CD4-positive, alpha-beta memory T cell (primary cell): ENCODE data around the gene CCSER1. TPM values are rescaled to one million over a fixed set of nuclear protein-coding genes. Genes with fewer than 3 reads are reported as not detected.
A peak's percentile ranks its signal among the peaks of the same experiment; 100 is the strongest.

Source experiments
- CTCF ChIA-PET: fragments of 350-600 bp; sonication (Branson Sonifier 250); formaldehyde crosslinking; loops from one replicate; lab custom pipeline; 2021; ENCODE audit warnings: inconsistent platforms; ENCODE audit not compliant: partially characterized antibody; lab: Charles Lee
- POLR2A ChIA-PET: fragments of 350-600 bp; sonication (Branson Sonifier 250); formaldehyde crosslinking; loops from one replicate; lab custom pipeline; 2021; ENCODE audit not compliant: partially characterized antibody; lab: Charles Lee
- DNase-seq, 5 donors: peaks; one replicate each; pipeline versions ENCODE4 v3.0.0 to v3.0.0-alpha.2; 2020 to 2022; ENCODE audit warnings: mixed read lengths in 1 of 5
- H3K27ac ChIP-seq: one replicate; pipeline ENCODE4 v1.7.0; 2013; ENCODE audit warnings: low read depth, low read length
- H3K27me3 ChIP-seq: 2 replicates; pipeline ENCODE4 v1.7.0; 2013; ENCODE audit warnings: mild to moderate bottlenecking, low read length, moderate library complexity; ENCODE audit not compliant: insufficient read depth
- H3K36me3 ChIP-seq: 2 replicates; pipeline ENCODE4 v1.7.0; 2013; ENCODE audit warnings: mild to moderate bottlenecking, low read length, moderate library complexity; ENCODE audit not compliant: insufficient read depth
- H3K4me1 ChIP-seq: 2 replicates; pipeline ENCODE4 v1.7.0; 2013; ENCODE audit warnings: mild to moderate bottlenecking, low read length, moderate library complexity; ENCODE audit not compliant: insufficient read depth
- H3K4me3 ChIP-seq, 2 donors: one replicate each; pipeline ENCODE4 v1.7.0; 2013; ENCODE audit warnings: low read length in 2 of 2, mild to moderate bottlenecking in 1 of 2
- H3K9me3 ChIP-seq, 2 donors: one replicate each; pipeline ENCODE4 v1.7.0; 2013; ENCODE audit warnings: low read length in 2 of 2, control low read depth in 1 of 2; ENCODE audit not compliant: control insufficient read depth in 1 of 2
- H3K27ac Mint-ChIP-seq, 7 donors: one replicate each; pipeline ENCODE4 v1.8.0; 2020 to 2021; ENCODE audit warnings: mixed read lengths in 7 of 7, mild to moderate bottlenecking in 6 of 7, inconsistent platforms in 3 of 7, moderate library complexity in 3 of 7
- H3K27me3 Mint-ChIP-seq, 2 donors: one replicate each; pipeline ENCODE4 v1.8.0; 2020 to 2021; ENCODE audit warnings: mixed read lengths in 2 of 2
- H3K36me3 Mint-ChIP-seq, 2 donors: one replicate each; pipeline ENCODE4 v1.8.0; 2020 to 2021; ENCODE audit warnings: mixed read lengths in 2 of 2, inconsistent platforms in 1 of 2, mild to moderate bottlenecking in 1 of 2
- H3K4me1 Mint-ChIP-seq, 4 donors: one replicate each; pipeline ENCODE4 v1.8.0; 2020 to 2021; ENCODE audit warnings: mixed read lengths in 4 of 4, mild to moderate bottlenecking in 1 of 4
- H3K4me3 Mint-ChIP-seq, 8 donors: one replicate each; pipeline ENCODE4 v1.8.0; 2020 to 2021; ENCODE audit warnings: mixed read lengths in 8 of 8, mild to moderate bottlenecking in 7 of 8, moderate library complexity in 6 of 8, inconsistent platforms in 3 of 8
- H3K9me3 Mint-ChIP-seq, 8 donors: one replicate each; pipeline ENCODE4 v1.8.0; 2020 to 2021; ENCODE audit warnings: mixed read lengths in 8 of 8, mild to moderate bottlenecking in 5 of 8, inconsistent platforms in 3 of 8, moderate library complexity in 1 of 8
- intact Hi-C: fragments of 100-400 bp; cut with micrococcal nuclease; formaldehyde crosslinking; loops from one replicate; pipeline ENCODE4 v1.15.1; 2023
- polyA plus RNA-seq, 2 donors: library from polyadenylated mRNA; unstranded; fragments of 300-500 nt; fragmentation: Illumina TruSeq; gene quantifications; one replicate each; pipeline ENCODE4 v1.2.3, GENCODE V29; 2021
- total RNA-seq, 2 experiments: library from RNA; stranded (reverse); gene quantifications; one replicate each; pipeline ENCODE4 v1.2.3, GENCODE V29; 2021

CCSER1 gene
- total and polyA plus RNA-seq, 4 experiments from 2014 or later: 0.47 to 2.0 (median 1.7) TPM; not detected in 1

- CTCF ChIA-PET: no interaction called here
- POLR2A ChIA-PET: no interaction called here
- no peak for DNase-seq
- Mint-ChIP-seq H3K4me1 (no peaks in the 10 kb centered on the region), H3K36me3 (no peaks in the 10 kb centered on the region), H3K27me3 (no peaks in the 10 kb centered on the region), H3K4me3 (no peak overlapping the region), H3K27ac (no peak overlapping the region), H3K9me3 (peaks cover 2 to 14% (median 5%) of the 10 kb centered on the region in 8 donors)
- H3K36me3 ChIP-seq: no peaks in the 10 kb centered on the region
- intact Hi-C loops: no loop called here
- H3K27ac ChIP-seq: no peak overlapping the region
- no peaks in the 10 kb centered on the region for H3K9me3 ChIP-seq
- no peaks in the 10 kb centered on the region for H3K4me1 ChIP-seq
- H3K4me3 ChIP-seq: no peak overlapping the region
- H3K27me3 ChIP-seq: no peaks in the 10 kb centered on the region
Observed at GRCh38 chr4:91472046-91472445, 1344.9 kb downstream of the CCSER1 start.

GRCh38 chr4:91485415-91485814 is 1358.2 kb downstream of the CCSER1 start:
- Histone ChIP-seq H3K4me1 (no peaks in the 10 kb centered on the region), H3K27ac (no peak overlapping the region), H3K9me3 (no peaks in the 10 kb centered on the region), H3K4me3 (no peak overlapping the region), H3K36me3 (no peaks in the 10 kb centered on the region), H3K27me3 (no peaks in the 10 kb centered on the region)
- no peak overlapping the region for H3K4me3 Mint-ChIP-seq
- no peaks in the 10 kb centered on the region for H3K4me1 Mint-ChIP-seq
- H3K27ac Mint-ChIP-seq: no peak overlapping the region
- no peaks in the 10 kb centered on the region for H3K27me3 Mint-ChIP-seq
- peaks cover under 1 to 17% (median 7%) of the 10 kb centered on the region in 8 donors for H3K9me3 Mint-ChIP-seq
- H3K36me3 Mint-ChIP-seq: no peaks in the 10 kb centered on the region
- intact Hi-C loops: no loop called here
- DNase-seq: no peak
- ChIA-PET POLR2A (no interaction called here), CTCF (no interaction called here)

- Histone ChIP-seq H3K36me3 (no peaks in the 10 kb centered on the region), H3K4me1 (no peaks in the 10 kb centered on the region), H3K27ac (no peak overlapping the region), H3K4me3 (no peak overlapping the region), H3K9me3 (no peaks in the 10 kb centered on the region), H3K27me3 (no peaks in the 10 kb centered on the region)
- no peak for DNase-seq
- intact Hi-C loops: no loop called here
- no peaks in the 10 kb centered on the region for H3K27me3 Mint-ChIP-seq
- H3K9me3 Mint-ChIP-seq: peaks cover 2 to 14% (median 5%) of the 10 kb centered on the region in 8 donors
- no peak overlapping the region for H3K27ac Mint-ChIP-seq
- H3K36me3 Mint-ChIP-seq: no peaks in the 10 kb centered on the region
- POLR2A ChIA-PET: no interaction called here
- CTCF ChIA-PET: no interaction called here
- no peaks in the 10 kb centered on the region for H3K4me1 Mint-ChIP-seq
- no peak overlapping the region for H3K4me3 Mint-ChIP-seq
Observed at GRCh38 chr4:91488946-91489345, 1361.8 kb downstream of the CCSER1 start.

- Histone ChIP-seq H3K4me1 (no peaks in the 10 kb centered on the region), H3K36me3 (no peaks in the 10 kb centered on the region), H3K9me3 (no peaks in the 10 kb centered on the region), H3K27me3 (no peaks in the 10 kb centered on the region), H3K4me3 (no peak overlapping the region), H3K27ac (no peak overlapping the region)
- H3K27me3 Mint-ChIP-seq: no peaks in the 10 kb centered on the region
- intact Hi-C loops: no loop called here
- no peak overlapping the region for H3K27ac Mint-ChIP-seq
- peaks cover 0 to 4% (median 0%) of the 10 kb centered on the region in 8 donors for H3K9me3 Mint-ChIP-seq
- POLR2A ChIA-PET: no interaction called here
- CTCF ChIA-PET: no interaction called here
- H3K4me1 Mint-ChIP-seq: no peaks in the 10 kb centered on the region
- no peaks in the 10 kb centered on the region for H3K36me3 Mint-ChIP-seq
- H3K4me3 Mint-ChIP-seq: no peak overlapping the region
- no peak for DNase-seq
Observed at GRCh38 chr4:91497892-91498291, 1370.7 kb downstream of the CCSER1 start.

- ChIA-PET CTCF (no interaction called here), POLR2A (no interaction called here)
- H3K27me3 Mint-ChIP-seq: no peaks in the 10 kb centered on the region
- Histone ChIP-seq H3K9me3 (no peaks in the 10 kb centered on the region), H3K4me1 (no peaks in the 10 kb centered on the region), H3K27me3 (no peaks in the 10 kb centered on the region), H3K36me3 (no peaks in the 10 kb centered on the region), H3K27ac (no peak overlapping the region), H3K4me3 (no peak overlapping the region)
- H3K4me3 Mint-ChIP-seq: no peak overlapping the region
- H3K36me3 Mint-ChIP-seq: no peaks in the 10 kb centered on the region
- peaks cover 0 to 5% (median 3%) of the 10 kb centered on the region in 8 donors for H3K9me3 Mint-ChIP-seq
- no peak overlapping the region for H3K27ac Mint-ChIP-seq
- H3K4me1 Mint-ChIP-seq: peaks cover 0 to 2% (median 0%) of the 10 kb centered on the region in 4 donors
- DNase-seq: no peak
- intact Hi-C loops: loop anchor here (10.0 kb wide), 1 partner anchor 62 kb away; no protein-coding TSS in a partner anchor
Observed at GRCh38 chr4:91502365-91502764, 1375.2 kb downstream of the CCSER1 start.

- H3K27ac ChIP-seq: no peak overlapping the region
- no peak for DNase-seq
- Mint-ChIP-seq H3K27ac (no peak overlapping the region), H3K4me3 (no peak overlapping the region), H3K27me3 (no peaks in the 10 kb centered on the region), H3K36me3 (no peaks in the 10 kb centered on the region), H3K9me3 (peaks cover 0 to 51% (median 22%) of the 10 kb centered on the region in 8 donors), H3K4me1 (no peaks in the 10 kb centered on the region)
- no peak overlapping the region for H3K4me3 ChIP-seq
- CTCF ChIA-PET: no interaction called here
- POLR2A ChIA-PET: no interaction called here
- no peaks in the 10 kb centered on the region for H3K4me1 ChIP-seq
- intact Hi-C loops: no loop called here
- H3K9me3 ChIP-seq: peaks cover 0 to 3% of the 10 kb centered on the region in 2 donors
- no peaks in the 10 kb centered on the region for H3K27me3 ChIP-seq
- H3K36me3 ChIP-seq: no peaks in the 10 kb centered on the region
Observed at GRCh38 chr4:91513326-91513725, 1386.1 kb downstream of the CCSER1 start.

GRCh38 chr4:91519155-91519554 is 1392.0 kb downstream of the CCSER1 start:
- ChIA-PET CTCF (interaction anchor here (1.4 kb wide), 1 partner anchor 11 kb away, joined by 3 read pairs; no protein-coding TSS in a partner anchor), POLR2A (no interaction called here)
- no peak overlapping the region for H3K4me3 ChIP-seq
- no peaks in the 10 kb centered on the region for H3K27me3 ChIP-seq
- intact Hi-C loops: no loop called here
- H3K27ac ChIP-seq: no peak overlapping the region
- Mint-ChIP-seq H3K4me1 (no peaks in the 10 kb centered on the region), H3K36me3 (no peaks in the 10 kb centered on the region), H3K27me3 (no peaks in the 10 kb centered on the region), H3K27ac (no peak overlapping the region), H3K4me3 (no peak overlapping the region), H3K9me3 (peaks cover 6 to 50% (median 20%) of the 10 kb centered on the region in 8 donors)
- no peaks in the 10 kb centered on the region for H3K9me3 ChIP-seq
- no peaks in the 10 kb centered on the region for H3K4me1 ChIP-seq
- peak in 1 of 5 donors; percentile 36 for DNase-seq
- H3K36me3 ChIP-seq: no peaks in the 10 kb centered on the region

- H3K4me3 Mint-ChIP-seq: no peak overlapping the region
- Histone ChIP-seq H3K27me3 (no peaks in the 10 kb centered on the region), H3K36me3 (no peaks in the 10 kb centered on the region), H3K9me3 (peaks cover 0 to 3% of the 10 kb centered on the region in 2 donors), H3K27ac (no peak overlapping the region), H3K4me3 (no peak overlapping the region), H3K4me1 (no peaks in the 10 kb centered on the region)
- CTCF ChIA-PET: no interaction called here
- H3K27me3 Mint-ChIP-seq: no peaks in the 10 kb centered on the region
- intact Hi-C loops: no loop called here
- H3K36me3 Mint-ChIP-seq: no peaks in the 10 kb centered on the region
- no peaks in the 10 kb centered on the region for H3K4me1 Mint-ChIP-seq
- DNase-seq: no peak
- POLR2A ChIA-PET: no interaction called here
- H3K9me3 Mint-ChIP-seq: peaks cover 3 to 26% (median 9%) of the 10 kb centered on the region in 8 donors
- no peak overlapping the region for H3K27ac Mint-ChIP-seq
Observed at GRCh38 chr4:91525621-91526020, 1398.4 kb downstream of the CCSER1 start.
